Activated CD8-positive, alpha-beta T cell treated with anti-CD3 and anti-CD28 coated beads for 36 hours (primary cell): ENCODE measurements around the gene APOC4. TPM values are rescaled to one million over a fixed set of nuclear protein-coding genes. Genes with fewer than 3 reads are reported as not detected.

Experiments
- ATAC-seq: fragments of 200-7000 bp; cut with Tn5 transposase; one replicate; pipeline ENCODE4 v1.10.0; 2021; ENCODE audit warnings: mild to moderate bottlenecking, moderate library complexity
- CTCF ChIA-PET: fragments of 350-600 bp; sonication (Branson Sonifier 250); formaldehyde crosslinking; loops from one replicate; lab custom pipeline; 2021; ENCODE audit warnings: antibody characterized with exemption; lab: Charles Lee
- POLR2A ChIA-PET: fragments of 350-600 bp; sonication (Branson Sonifier 250); formaldehyde crosslinking; loops from one replicate; lab custom pipeline; 2021; ENCODE audit warnings: antibody characterized with exemption; lab: Charles Lee
- DNase-seq: peaks from one replicate; pipeline ENCODE4 v3.0.0-alpha.2; 2020
- H3K27ac Mint-ChIP-seq: one replicate; pipeline ENCODE4 v1.8.0; 2021; ENCODE audit warnings: mild to moderate bottlenecking, mixed read lengths
- H3K27me3 Mint-ChIP-seq: one replicate; pipeline ENCODE4 v1.8.0; 2021; ENCODE audit warnings: mixed read lengths
- H3K36me3 Mint-ChIP-seq: one replicate; pipeline ENCODE4 v1.8.0; 2021; ENCODE audit warnings: low read depth, mixed read lengths
- H3K4me1 Mint-ChIP-seq: one replicate; pipeline ENCODE4 v1.8.0; 2021; ENCODE audit warnings: low read depth, mixed read lengths
- H3K4me3 Mint-ChIP-seq: one replicate; pipeline ENCODE4 v1.8.0; 2021; ENCODE audit warnings: mild to moderate bottlenecking, moderate library complexity, mixed read lengths
- H3K9me3 Mint-ChIP-seq: one replicate; pipeline ENCODE4 v1.8.0; 2021; ENCODE audit warnings: mixed read lengths
- CTCF ChIP-seq: fragments of 200-600 bp; IDR thresholded peaks from one replicate; pipeline ENCODE4 v1.8.0; 2022; ENCODE audit warnings: antibody characterized with exemption, mild to moderate bottlenecking
- intact Hi-C: fragments of 100-400 bp; cut with micrococcal nuclease; formaldehyde crosslinking; loops from one replicate; pipeline ENCODE4 v1.10.0; 2022
- total RNA-seq, 2 experiments: library from RNA; stranded (reverse); gene quantifications; one replicate each; pipeline ENCODE4 v1.2.3, GENCODE V29; 2021

Gene APOC4
- total RNA-seq, 2 experiments from 2014 or later: not detected

- no peaks in the 10 kb centered on the region for H3K9me3 Mint-ChIP-seq
- H3K36me3 Mint-ChIP-seq: peaks cover 7% of the 10 kb centered on the region
- CTCF ChIA-PET: no interaction called here
- no peak for ATAC-seq
- no peak overlapping the region for H3K4me3 Mint-ChIP-seq
- no peak for TF ChIP-seq CTCF
- no peaks in the 10 kb centered on the region for H3K4me1 Mint-ChIP-seq
- POLR2A ChIA-PET: interaction anchor here (0.5 to 1.2 kb wide), 2 partner anchors 51 to 56 kb away, joined by 3 to 4 read pairs; no protein-coding TSS in a partner anchor
- intact Hi-C loops: no loop called here
- no peak for DNase-seq
- no peak overlapping the region for H3K27ac Mint-ChIP-seq
- no peaks in the 10 kb centered on the region for H3K27me3 Mint-ChIP-seq
Measured at GRCh38 chr19:44992336-44993163, 50.5 kb downstream of the APOC4 start.

GRCh38 chr19:44993526-44993925, 51.5 kb downstream of the APOC4 start:
- Mint-ChIP-seq H3K4me1 (no peaks in the 10 kb centered on the region), H3K4me3 (no peak overlapping the region), H3K27me3 (no peaks in the 10 kb centered on the region), H3K27ac (no peak overlapping the region), H3K36me3 (peaks cover 5% of the 10 kb centered on the region), H3K9me3 (no peaks in the 10 kb centered on the region)
- ChIA-PET POLR2A (no interaction called here), CTCF (interaction anchor here (0.6 kb wide), 1 partner anchor 66 kb away, joined by 3 read pairs; no protein-coding TSS in a partner anchor)
- ATAC-seq (no peak), DNase-seq (no peak)
- no peak for TF ChIP-seq CTCF
- intact Hi-C loops: no loop called here

GRCh38 chr19:44993926-44994537, 52.0 kb downstream of the APOC4 start:
- no peak for TF ChIP-seq CTCF
- H3K27ac Mint-ChIP-seq: no peak overlapping the region
- peaks cover 5% of the 10 kb centered on the region for H3K36me3 Mint-ChIP-seq
- ChIA-PET POLR2A (interaction anchor here (0.9 kb wide), 1 partner anchor 68 kb away, joined by 3 read pairs; no protein-coding TSS in a partner anchor), CTCF (interaction anchor here (0.6 kb wide), 1 partner anchor 66 kb away, joined by 3 read pairs; no protein-coding TSS in a partner anchor)
- H3K9me3 Mint-ChIP-seq: no peaks in the 10 kb centered on the region
- ATAC-seq: no peak
- H3K27me3 Mint-ChIP-seq: no peaks in the 10 kb centered on the region
- H3K4me1 Mint-ChIP-seq: no peaks in the 10 kb centered on the region
- intact Hi-C loops: no loop called here
- DNase-seq: no peak
- no peak overlapping the region for H3K4me3 Mint-ChIP-seq

Other genes starting within 250 kb of the APOC4 start
- gene CEACAM16, start 243.1 kb upstream of the APOC4 start, total RNA-seq: not detected
- 10 to 100 TPM; 22.8 to 27.7 TPM for gene BCL3, start 193.5 kb upstream of the APOC4 start, total RNA-seq
- gene CBLC, start 164.3 kb upstream of the APOC4 start, total RNA-seq: not detected
- not detected for gene BCAM, start 133.1 kb upstream of the APOC4 start, total RNA-seq
- gene NECTIN2, start 95.9 kb upstream of the APOC4 start, total RNA-seq: under 1 TPM; 0.36 to 0.65 TPM
- 100 to 1,000 TPM; 134 to 138 TPM for gene TOMM40, start 51.0 kb upstream of the APOC4 start, total RNA-seq
- 1 to 10 TPM in 1 of 2 experiments, under 1 TPM in 1; 0.87 to 1.2 TPM for gene APOE, start 36.4 kb upstream of the APOC4 start, total RNA-seq
- gene APOC1, start 27.6 kb upstream of the APOC4 start, total RNA-seq: 1 to 10 TPM; 2.5 to 3.6 TPM
- not detected for gene APOC2, start 3.8 kb downstream of the APOC4 start, total RNA-seq
- 10 to 100 TPM; 38.6 to 39.8 TPM for gene CLPTM1, start 13.1 kb downstream of the APOC4 start, total RNA-seq
- 10 to 100 TPM; 37.6 to 37.9 TPM for gene RELB, start 59.2 kb downstream of the APOC4 start, total RNA-seq
- gene CLASRP, start 96.8 kb downstream of the APOC4 start, total RNA-seq: 10 to 100 TPM; 72.7 to 80.5 TPM
- 1 to 10 TPM; 5.0 to 6.3 TPM for gene ZNF296, start 134.2 kb downstream of the APOC4 start, total RNA-seq
- 10 to 100 TPM; 44.1 to 46.8 TPM for gene GEMIN7, start 137.0 kb downstream of the APOC4 start, total RNA-seq
- gene PPP1R37, start 150.9 kb downstream of the APOC4 start, total RNA-seq: 10 to 100 TPM; 20.9 to 21.2 TPM
- under 1 TPM; 0.07 to 0.16 TPM for gene NKPD1, start 218.7 kb downstream of the APOC4 start, total RNA-seq
- gene TRAPPC6A, start 236.0 kb downstream of the APOC4 start, total RNA-seq: 10 to 100 TPM; 27.3 to 28.8 TPM
- gene BLOC1S3, start 236.5 kb downstream of the APOC4 start, total RNA-seq: 10 to 100 TPM in 1 of 2 experiments, 1 to 10 TPM in 1; 8.9 to 10.8 TPM